ENCODE results near the gene KCNQ1OT1. TPM values are rescaled to one million over a fixed set of nuclear protein-coding genes. Genes with fewer than 3 reads are reported as not detected.

The KCNQ1OT1 gene
- total RNA-seq, 1 experiment from 2014 or later = 1.3 TPM

DNA sequence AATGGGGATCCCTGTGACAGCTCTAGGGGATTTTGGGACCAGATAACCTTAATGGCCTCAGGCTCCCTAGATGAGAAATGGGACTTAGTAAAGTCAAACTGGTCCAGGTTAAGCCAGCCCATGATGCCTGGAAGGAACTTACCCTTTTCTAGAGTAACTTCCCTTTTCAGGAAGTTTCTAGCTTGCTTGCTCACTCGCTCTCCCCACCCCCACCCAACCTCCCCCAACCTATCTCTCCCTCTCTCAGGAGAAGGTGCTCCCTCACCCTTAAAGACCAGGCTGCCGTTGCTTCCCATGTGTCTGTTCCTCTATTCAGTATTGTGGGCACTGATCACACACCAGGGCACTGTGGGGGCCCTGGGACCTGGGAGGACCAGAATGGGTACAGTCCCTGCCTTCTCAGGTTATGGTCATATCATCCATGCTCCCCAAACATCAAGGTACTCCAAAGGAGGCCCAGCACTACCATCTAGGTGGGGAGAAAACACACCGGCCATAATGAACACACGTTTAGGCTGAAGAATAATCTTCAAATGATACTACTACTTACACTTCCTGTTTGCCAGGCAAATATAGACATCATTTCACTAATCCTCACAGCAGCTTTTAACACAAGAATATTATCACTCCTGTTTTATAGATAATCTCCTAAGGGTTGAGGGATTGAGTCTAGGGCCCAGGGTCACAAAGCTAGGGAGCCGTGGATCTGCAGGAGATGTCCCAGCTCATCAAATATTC is 18.2 kb downstream of the KCNQ1OT1 start:
- DNase-seq (ENCODE audit: unreplicated experiment) = no peak
- Mint-ChIP-seq H3K4me1 (ENCODE audit: insufficient read depth, unreplicated experiment) (no peaks in the 10 kb centered on the region), H3K27me3 (ENCODE audit: insufficient read depth, unreplicated experiment) (no peaks in the 10 kb centered on the region), H3K27ac (ENCODE audit: low read depth, unreplicated experiment) (no peak overlapping the region), H3K4me3 (ENCODE audit: unreplicated experiment) (no peak overlapping the region), H3K9me3 (ENCODE audit: unreplicated experiment) (no peaks in the 10 kb centered on the region), H3K36me3 (ENCODE audit: insufficient read depth, unreplicated experiment) (no peaks in the 10 kb centered on the region)
- TF ChIP-seq, protein P1, sequence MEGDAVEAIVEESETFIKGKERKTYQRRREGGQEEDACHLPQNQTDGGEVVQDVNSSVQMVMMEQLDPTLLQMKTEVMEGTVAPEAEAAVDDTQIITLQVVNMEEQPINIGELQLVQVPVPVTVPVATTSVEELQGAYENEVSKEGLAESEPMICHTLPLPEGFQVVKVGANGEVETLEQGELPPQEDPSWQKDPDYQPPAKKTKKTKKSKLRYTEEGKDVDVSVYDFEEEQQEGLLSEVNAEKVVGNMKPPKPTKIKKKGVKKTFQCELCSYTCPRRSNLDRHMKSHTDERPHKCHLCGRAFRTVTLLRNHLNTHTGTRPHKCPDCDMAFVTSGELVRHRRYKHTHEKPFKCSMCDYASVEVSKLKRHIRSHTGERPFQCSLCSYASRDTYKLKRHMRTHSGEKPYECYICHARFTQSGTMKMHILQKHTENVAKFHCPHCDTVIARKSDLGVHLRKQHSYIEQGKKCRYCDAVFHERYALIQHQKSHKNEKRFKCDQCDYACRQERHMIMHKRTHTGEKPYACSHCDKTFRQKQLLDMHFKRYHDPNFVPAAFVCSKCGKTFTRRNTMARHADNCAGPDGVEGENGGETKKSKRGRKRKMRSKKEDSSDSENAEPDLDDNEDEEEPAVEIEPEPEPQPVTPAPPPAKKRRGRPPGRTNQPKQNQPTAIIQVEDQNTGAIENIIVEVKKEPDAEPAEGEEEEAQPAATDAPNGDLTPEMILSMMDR (IDR thresholded peaks at IDR 0.05; ENCODE audit: unreplicated experiment) = no peak
- POLR2A ChIA-PET = no interaction called here
- intact Hi-C loops (cut with micrococcal nuclease) = no loop called here
- CTCF ChIA-PET = interaction anchor here (0.6 kb wide), 1 partner anchor 327 kb away, joined by 3 read pairs; no protein-coding TSS in a partner anchor
- BruUV-seq (replicated peaks) = no TSS peak

DNA sequence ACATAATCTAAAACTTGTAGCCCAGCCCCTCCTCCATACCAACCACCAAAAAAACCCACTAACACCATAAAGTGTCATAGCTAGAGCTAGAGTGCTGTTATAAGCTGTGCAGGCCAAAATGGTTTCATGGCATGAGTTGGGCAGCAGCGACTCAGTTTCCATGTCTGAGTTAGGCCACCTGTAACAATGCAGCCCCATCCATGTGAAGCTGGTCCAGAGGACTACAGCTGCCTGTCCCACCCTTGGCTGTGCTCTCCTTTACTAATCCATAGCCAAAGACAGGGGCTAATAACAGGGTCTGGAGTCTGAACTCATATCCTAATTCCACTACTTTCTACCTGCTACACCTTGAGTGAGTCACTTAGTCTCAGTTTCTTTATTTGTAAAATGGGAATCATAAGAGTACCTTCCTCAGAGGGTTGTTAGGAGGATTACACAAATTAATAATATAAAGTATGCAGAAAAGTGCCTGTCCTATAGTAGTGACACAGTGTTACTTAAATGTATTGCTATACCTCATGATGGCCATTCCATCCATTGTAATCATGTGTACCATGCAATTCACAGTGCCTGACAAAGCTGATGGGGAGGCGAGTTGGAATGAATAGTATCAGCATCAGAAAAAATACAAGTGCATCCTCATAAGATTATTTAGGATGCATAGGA is 20.6 kb downstream of the KCNQ1OT1 start:
- BruUV-seq (replicated peaks) = no TSS peak
- Mint-ChIP-seq H3K36me3 (ENCODE audit: insufficient read depth, unreplicated experiment) (peaks cover 4% of the 10 kb centered on the region), H3K27ac (ENCODE audit: low read depth, unreplicated experiment) (no peak overlapping the region), H3K9me3 (ENCODE audit: unreplicated experiment) (no peaks in the 10 kb centered on the region), H3K4me1 (ENCODE audit: insufficient read depth, unreplicated experiment) (no peaks in the 10 kb centered on the region), H3K4me3 (ENCODE audit: unreplicated experiment) (no peak overlapping the region), H3K27me3 (ENCODE audit: insufficient read depth, unreplicated experiment) (no peaks in the 10 kb centered on the region)
- ChIA-PET CTCF (no interaction called here), POLR2A (interaction anchor here (0.6 kb wide), 1 partner anchor 182 kb away, joined by 3 read pairs; no protein-coding TSS in a partner anchor)
- DNase-seq (ENCODE audit: unreplicated experiment) = no peak
- intact Hi-C loops (cut with micrococcal nuclease) = no loop called here
- TF ChIP-seq, protein P1 (IDR thresholded peaks at IDR 0.05; ENCODE audit: unreplicated experiment) = no peak

DNA sequence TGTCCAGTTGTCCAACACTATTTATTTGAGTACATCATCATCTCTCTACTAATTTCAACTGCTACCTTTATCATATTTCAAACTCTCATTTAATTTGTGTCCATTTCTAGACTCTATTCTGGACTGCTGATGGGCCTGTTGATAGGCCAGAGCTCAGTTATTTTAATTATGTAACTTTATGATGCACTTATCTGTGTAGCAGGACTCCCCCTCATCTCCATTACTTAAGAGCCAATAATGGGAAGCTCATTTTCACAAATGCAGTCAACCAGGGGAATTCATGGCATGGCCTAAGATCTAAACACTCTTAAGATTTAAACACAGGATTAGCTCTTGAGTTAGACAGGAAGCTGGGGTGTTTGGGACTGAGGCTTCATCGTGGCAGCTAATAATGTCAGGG is 21.4 kb downstream of the KCNQ1OT1 start:
- intact Hi-C loops (cut with micrococcal nuclease) = no loop called here
- DNase-seq (ENCODE audit: unreplicated experiment) = no peak
- CTCF ChIA-PET = interaction anchor here (0.6 to 0.8 kb wide), 2 partner anchors 124 to 530 kb away, joined by 3 to 5 read pairs; no protein-coding TSS in a partner anchor
- POLR2A ChIA-PET = no interaction called here
- no TSS peak for BruUV-seq (replicated peaks)
- Mint-ChIP-seq H3K27me3 (ENCODE audit: insufficient read depth, unreplicated experiment) (no peaks in the 10 kb centered on the region), H3K36me3 (ENCODE audit: insufficient read depth, unreplicated experiment) (peaks cover 4% of the 10 kb centered on the region), H3K4me1 (ENCODE audit: insufficient read depth, unreplicated experiment) (no peaks in the 10 kb centered on the region), H3K4me3 (ENCODE audit: unreplicated experiment) (no peak overlapping the region), H3K27ac (ENCODE audit: low read depth, unreplicated experiment) (no peak overlapping the region), H3K9me3 (ENCODE audit: unreplicated experiment) (no peaks in the 10 kb centered on the region)
- TF ChIP-seq, protein P1 (IDR thresholded peaks at IDR 0.05; ENCODE audit: unreplicated experiment) = no peak

DNA sequence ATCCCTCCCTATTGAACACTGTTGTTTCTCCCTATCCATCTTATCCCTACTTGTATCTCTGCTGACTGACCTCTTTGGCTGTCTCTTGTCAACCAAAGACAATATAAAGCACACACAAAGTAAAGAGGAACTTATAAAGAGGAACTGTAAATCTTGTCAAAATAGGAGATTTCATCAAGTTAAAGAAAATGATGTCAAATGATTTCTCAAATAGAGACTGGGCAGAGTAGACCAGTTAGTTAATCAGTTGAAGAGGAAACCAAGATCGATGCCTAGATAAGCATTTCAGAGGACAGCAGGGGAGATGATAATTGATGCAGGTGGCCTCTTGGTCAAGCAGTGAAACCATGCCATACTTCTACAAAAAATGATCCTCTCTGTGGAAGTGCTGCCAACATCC is 22.7 kb downstream of the KCNQ1OT1 start:
- H3K4me1 Mint-ChIP-seq (ENCODE audit: insufficient read depth, unreplicated experiment) = no peaks in the 10 kb centered on the region
- CTCF ChIA-PET = no interaction called here

More for the DNA sequence above, 22.7 kb downstream of the KCNQ1OT1 start:
- intact Hi-C loops (cut with micrococcal nuclease) = no loop called here
- BruUV-seq (replicated peaks) = no TSS peak
- TF ChIP-seq, protein P1 (IDR thresholded peaks at IDR 0.05; ENCODE audit: unreplicated experiment) = no peak
- H3K27me3 Mint-ChIP-seq (ENCODE audit: insufficient read depth, unreplicated experiment) = no peaks in the 10 kb centered on the region
- POLR2A ChIA-PET = no interaction called here
- H3K36me3 Mint-ChIP-seq (ENCODE audit: insufficient read depth, unreplicated experiment) = peaks cover 4% of the 10 kb centered on the region
- no peak for DNase-seq (ENCODE audit: unreplicated experiment)
- no peak overlapping the region for H3K27ac Mint-ChIP-seq (ENCODE audit: low read depth, unreplicated experiment)
- H3K9me3 Mint-ChIP-seq (ENCODE audit: unreplicated experiment) = no peaks in the 10 kb centered on the region
- H3K4me3 Mint-ChIP-seq (ENCODE audit: unreplicated experiment) = no peak overlapping the region
